ENCODE data around the gene NKTR.

Gene NKTR

DNA sequence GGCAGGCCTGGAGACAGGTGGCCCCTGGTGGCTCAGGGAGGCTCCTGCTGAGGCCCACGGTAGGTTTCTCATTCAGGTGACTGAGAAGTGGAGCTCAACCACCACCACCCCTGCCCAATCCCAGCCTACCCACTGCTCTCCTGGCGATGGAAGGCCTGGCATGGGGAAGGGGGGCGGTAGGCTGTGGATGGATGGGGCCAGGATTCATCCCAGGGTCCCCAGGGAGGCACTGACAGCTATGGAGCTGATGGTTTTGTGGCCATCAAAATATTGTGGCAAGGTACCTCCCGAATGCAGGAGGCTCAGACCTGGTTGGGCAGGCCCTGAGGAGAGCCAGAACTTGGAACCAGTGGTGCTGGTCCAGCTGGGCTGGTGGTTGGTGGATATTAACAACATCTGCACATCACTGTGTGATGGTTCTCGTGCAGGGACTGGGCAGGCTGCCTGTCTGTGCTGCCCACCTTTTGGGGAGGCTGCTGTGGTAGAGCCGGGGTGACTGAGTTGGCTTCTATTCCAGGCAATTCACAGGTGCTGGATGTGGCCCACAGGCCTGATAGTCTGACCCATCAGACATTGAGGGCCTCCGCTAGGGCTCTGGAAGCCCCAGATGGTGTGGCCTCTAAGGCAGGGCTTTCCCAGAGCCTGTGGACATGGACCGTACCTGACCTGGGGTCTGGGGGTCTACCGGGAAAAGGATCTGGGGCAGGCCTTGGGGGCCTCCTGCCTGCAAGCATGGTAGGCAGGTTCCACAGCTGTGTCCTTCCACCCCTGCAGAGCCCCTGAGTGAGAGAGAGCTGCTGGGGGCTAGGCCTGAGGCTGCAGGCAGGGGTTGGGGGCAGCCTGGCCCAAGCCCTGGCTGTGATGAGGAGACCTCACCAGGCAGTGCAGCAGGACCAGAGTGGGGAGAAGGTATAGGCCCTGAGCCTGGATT lies 56.5 kb downstream of the NKTR start:
- Histone ChIP-seq H3K36me3 (ENCODE audit: low read depth) (no peaks in the 10 kb centered on the region; the same call in 1 of the 2 replicates), H3K4me1 (ENCODE audit: insufficient read depth, poor library complexity, severe bottlenecking) (peaks cover 12% of the 10 kb centered on the region), H3K27ac (ENCODE audit: poor library complexity, severe bottlenecking) (no peak overlapping the region), H3K27me3 (ENCODE audit: insufficient read depth, poor library complexity, severe bottlenecking) (no peaks in the 10 kb centered on the region), H3K4me3 (ENCODE audit: severe bottlenecking) (no peak overlapping the region), H3K9me3 (ENCODE audit: severe bottlenecking) (no peaks in the 10 kb centered on the region)
- no peak for DNase-seq (ENCODE audit: low spot score)
- TF ChIP-seq CTCF (IDR thresholded peaks at IDR 0.05; ENCODE audit: poor library complexity, severe bottlenecking) = no peak
- no peak for ATAC-seq (ENCODE audit: low read depth)

DNA sequence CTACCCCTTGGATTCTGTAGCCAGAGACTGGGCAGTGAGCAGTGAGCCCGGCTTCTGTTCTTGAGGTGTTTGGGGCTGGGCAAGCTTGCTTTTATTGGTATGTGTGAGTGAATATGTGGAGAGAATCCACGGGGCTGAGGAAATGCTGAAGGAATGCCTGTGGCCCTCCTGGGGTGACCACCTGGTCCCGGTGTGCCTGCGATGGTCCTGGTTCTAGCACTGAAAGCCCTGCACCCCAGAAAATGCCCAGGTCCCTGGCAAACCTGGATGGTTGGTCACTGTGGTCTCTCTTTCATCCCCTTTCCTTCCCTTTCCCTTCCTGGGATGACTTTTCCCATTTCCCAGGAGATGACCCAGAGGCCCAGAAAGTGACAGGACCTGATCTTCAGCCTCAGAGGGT lies 57.2 kb downstream of the NKTR start:
- ATAC-seq (ENCODE audit: low read depth) = no peak
- H3K27me3 ChIP-seq (ENCODE audit: insufficient read depth, poor library complexity, severe bottlenecking) = no peaks in the 10 kb centered on the region
- no peak overlapping the region for H3K4me3 ChIP-seq (ENCODE audit: severe bottlenecking)
- no peaks in the 10 kb centered on the region; the same call in 1 of the 2 replicates for H3K36me3 ChIP-seq (ENCODE audit: low read depth)
- no peak overlapping the region for H3K27ac ChIP-seq (ENCODE audit: poor library complexity, severe bottlenecking)
- DNase-seq (ENCODE audit: low spot score) = no peak
- peaks cover 4% of the 10 kb centered on the region for H3K4me1 ChIP-seq (ENCODE audit: insufficient read depth, poor library complexity, severe bottlenecking)
- no peak for TF ChIP-seq CTCF (IDR thresholded peaks at IDR 0.05; ENCODE audit: poor library complexity, severe bottlenecking)
- no peaks in the 10 kb centered on the region for H3K9me3 ChIP-seq (ENCODE audit: severe bottlenecking)

- Histone ChIP-seq H3K36me3 (ENCODE audit: low read depth) (no peaks in the 10 kb centered on the region; the same call in 1 of the 2 replicates), H3K9me3 (ENCODE audit: severe bottlenecking) (no peaks in the 10 kb centered on the region), H3K27me3 (ENCODE audit: insufficient read depth, poor library complexity, severe bottlenecking) (no peaks in the 10 kb centered on the region), H3K27ac (ENCODE audit: poor library complexity, severe bottlenecking) (no peak overlapping the region), H3K4me3 (ENCODE audit: severe bottlenecking) (no peak overlapping the region), H3K4me1 (ENCODE audit: insufficient read depth, poor library complexity, severe bottlenecking) (no peaks in the 10 kb centered on the region)
- TF ChIP-seq CTCF (IDR thresholded peaks at IDR 0.05; ENCODE audit: poor library complexity, severe bottlenecking) = no peak
- ATAC-seq (ENCODE audit: low read depth) (no peak), DNase-seq (ENCODE audit: low spot score) (peak; percentile 57)
Measured at GRCh38 chr3:42658091-42658770, 57.7 kb downstream of the NKTR start.

- no peak for TF ChIP-seq CTCF (IDR thresholded peaks at IDR 0.05; ENCODE audit: poor library complexity, severe bottlenecking)
- no peaks in the 10 kb centered on the region; the same call in 1 of the 2 replicates for H3K36me3 ChIP-seq (ENCODE audit: low read depth)
- H3K27me3 ChIP-seq (ENCODE audit: insufficient read depth, poor library complexity, severe bottlenecking) = no peaks in the 10 kb centered on the region
- no peak overlapping the region for H3K27ac ChIP-seq (ENCODE audit: poor library complexity, severe bottlenecking)
- DNase-seq (ENCODE audit: low spot score) (no peak), ATAC-seq (ENCODE audit: low read depth) (no peak)
- H3K4me3 ChIP-seq (ENCODE audit: severe bottlenecking) = no peak overlapping the region
- H3K9me3 ChIP-seq (ENCODE audit: severe bottlenecking) = no peaks in the 10 kb centered on the region
- H3K4me1 ChIP-seq (ENCODE audit: insufficient read depth, poor library complexity, severe bottlenecking) = no peaks in the 10 kb centered on the region
Measured at GRCh38 chr3:42658771-42659390, 58.4 kb downstream of the NKTR start.

All from RWPE2 (cell line).